GM19397 (cell line): Measurements from ENCODE around the gene NEU3.
"Not testable (repeated sequence)": the region's sequence is repeated elsewhere in the genome, so short reads cannot be mapped to it uniquely, and the experiment has no call there.

Source experiments
- ATAC-seq: cut with Tn5 transposase; IDR thresholded peaks from one replicate; pipeline ENCODE4 v1.9.1; 2021; ENCODE audit warnings: mild to moderate bottlenecking, moderate library complexity; ENCODE audit not compliant: unreplicated experiment

NEU3 gene

GRCh38 chr11:75028724-75029123, 40.0 kb downstream of the NEU3 start:
- no peak for ATAC-seq

- no peak for ATAC-seq
Measured at GRCh38 chr11:75029836-75030631, 41.3 kb downstream of the NEU3 start.

- no peak for ATAC-seq
Measured at GRCh38 chr11:75031224-75031753, 42.6 kb downstream of the NEU3 start.

GRCh38 chr11:75031771-75032549, 43.2 kb downstream of the NEU3 start:
- no peak for ATAC-seq

GRCh38 chr11:75032550-75032935, 43.8 kb downstream of the NEU3 start:
- ATAC-seq: no peak

GRCh38 chr11:75033916-75034315, 45.2 kb downstream of the NEU3 start:
- ATAC-seq: no peak

GRCh38 chr11:75035256-75035655, 46.5 kb downstream of the NEU3 start:
- ATAC-seq: no peak

GRCh38 chr11:75035911-75036565, 47.3 kb downstream of the NEU3 start:
- ATAC-seq: no peak

GRCh38 chr11:75040167-75040770, 51.5 kb downstream of the NEU3 start:
- ATAC-seq: no peak

GRCh38 chr11:75041263-75041662, 52.5 kb downstream of the NEU3 start:
- ATAC-seq: no peak

GRCh38 chr11:75041821-75042220, 53.1 kb downstream of the NEU3 start:
- not testable (repeated sequence) for ATAC-seq

GRCh38 chr11:75044381-75045170, 55.8 kb downstream of the NEU3 start:
- ATAC-seq: not testable (repeated sequence)

GRCh38 chr11:75046668-75047067, 57.9 kb downstream of the NEU3 start:
- ATAC-seq: not testable (repeated sequence)

- no peak for ATAC-seq
Measured at GRCh38 chr11:75047191-75047590, 58.5 kb downstream of the NEU3 start.

GRCh38 chr11:75049501-75050266, 61.0 kb downstream of the NEU3 start:
- not testable (repeated sequence) for ATAC-seq

- no peak for ATAC-seq
Measured at GRCh38 chr11:75050516-75050915, 61.8 kb downstream of the NEU3 start.

GRCh38 chr11:75051043-75051442, 62.3 kb downstream of the NEU3 start:
- ATAC-seq: no peak

- ATAC-seq: no peak
Measured at GRCh38 chr11:75052457-75052856, 63.7 kb downstream of the NEU3 start.

GRCh38 chr11:75055511-75055910, 66.8 kb downstream of the NEU3 start:
- ATAC-seq: no peak
